GM21360 (cell line): ENCODE measurements around the gene NAA80.

Experiments used
- ATAC-seq: cut with Tn5 transposase; IDR thresholded peaks from one replicate; pipeline ENCODE4 v1.9.1; 2021; ENCODE audit warnings: mild to moderate bottlenecking, moderate library complexity; ENCODE audit not compliant: unreplicated experiment

Gene NAA80

DNA sequence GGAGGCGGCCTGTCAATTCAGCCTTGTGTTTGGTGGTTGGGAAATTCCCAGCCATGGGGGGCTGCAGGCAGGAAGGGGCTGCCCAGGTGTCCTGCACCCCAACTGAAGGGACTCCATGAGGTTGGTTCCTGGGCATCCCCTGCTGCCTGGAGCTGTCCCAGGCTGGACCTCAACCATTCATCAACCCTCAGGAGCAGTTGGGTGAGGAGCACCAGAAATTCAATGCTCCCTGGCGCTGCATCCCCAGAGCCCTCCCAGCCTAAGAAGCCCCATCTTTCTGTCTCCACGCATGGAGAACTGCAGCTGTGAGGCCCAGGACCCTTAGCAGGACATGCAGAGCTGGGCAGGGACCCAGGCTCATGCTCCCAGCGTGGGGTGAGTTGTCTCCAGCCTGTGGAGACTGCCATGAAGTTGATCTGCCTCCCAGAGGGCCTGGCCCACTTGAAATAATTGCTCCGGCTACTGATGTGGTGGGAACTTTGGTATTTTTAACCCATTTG lies 38.2 kb downstream of the NAA80 start:
- ATAC-seq: no peak

GRCh38 chr3:50260027-50260941 lies 38.9 kb downstream of the NAA80 start:
- ATAC-seq: no peak

DNA sequence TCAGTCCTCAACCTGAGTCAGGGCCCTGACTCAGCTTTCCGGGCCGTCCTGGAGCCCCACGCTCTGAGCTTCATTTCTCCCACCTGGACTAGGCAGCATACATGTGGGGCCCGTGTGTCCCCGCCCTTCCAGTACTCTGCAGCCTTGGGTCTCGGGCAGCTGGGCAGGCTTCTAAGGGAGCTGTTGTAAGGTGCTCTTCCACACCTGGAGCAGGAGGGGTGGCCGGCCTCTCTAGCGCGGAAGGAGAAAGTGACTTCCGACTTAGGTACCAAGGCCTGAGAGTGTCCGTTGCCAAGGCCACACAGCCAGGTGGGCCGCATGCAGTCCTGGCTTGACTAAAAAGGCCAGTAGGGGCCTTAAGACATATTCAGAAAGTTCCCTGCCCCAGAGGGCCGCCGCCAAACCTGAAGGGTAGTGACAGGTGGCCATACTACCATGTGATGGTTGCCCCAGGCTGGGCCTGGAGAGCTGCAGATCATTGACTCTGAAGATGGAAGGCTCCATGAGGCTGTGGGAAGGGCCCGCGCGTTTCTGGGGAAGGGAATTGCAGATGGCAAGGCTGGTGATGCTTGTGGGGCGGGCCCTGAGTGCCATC lies 39.7 kb downstream of the NAA80 start:
- no peak for ATAC-seq

- ATAC-seq: no peak
Measured at GRCh38 chr3:50258979-50259378, 40.2 kb downstream of the NAA80 start.

- no peak for ATAC-seq
Measured at GRCh38 chr3:50258029-50258680, 41.0 kb downstream of the NAA80 start.

GRCh38 chr3:50256978-50257890 lies 42.0 kb downstream of the NAA80 start:
- no peak for ATAC-seq

GRCh38 chr3:50255251-50255615 lies 44.0 kb downstream of the NAA80 start:
- no peak for ATAC-seq

DNA sequence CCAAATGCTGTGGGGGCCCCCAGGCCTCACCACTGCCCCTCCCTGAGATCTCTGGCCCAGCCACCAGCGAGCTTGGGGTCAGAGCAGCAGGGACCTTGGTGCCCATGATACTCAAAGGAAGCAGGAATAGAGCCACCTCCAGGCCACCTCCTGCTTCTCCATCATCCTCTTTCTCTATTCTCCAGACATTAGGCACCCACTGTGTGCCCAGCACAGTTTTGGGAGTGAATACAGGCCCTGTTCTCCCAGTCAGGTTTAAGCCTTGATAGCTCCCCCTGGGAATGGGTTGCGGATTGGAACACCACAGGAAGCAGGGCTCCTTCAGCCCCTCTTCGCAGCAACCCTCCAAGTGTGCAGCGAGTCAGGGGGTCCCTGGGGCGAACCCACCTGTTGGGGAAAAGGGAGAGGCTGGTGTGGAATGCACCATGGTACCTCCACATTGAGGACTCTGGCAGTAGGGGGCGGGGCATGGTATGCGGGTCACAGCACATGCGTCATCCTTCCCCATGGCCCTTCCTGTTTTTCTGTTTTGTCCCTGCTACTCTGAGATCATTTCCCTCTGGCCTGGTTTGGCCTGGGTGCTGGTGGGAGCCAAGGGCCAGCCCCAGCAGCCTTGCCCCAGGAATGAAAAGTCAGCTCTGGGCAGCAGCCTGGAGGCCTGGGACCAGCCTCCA lies 44.5 kb downstream of the NAA80 start:
- ATAC-seq: no peak

DNA sequence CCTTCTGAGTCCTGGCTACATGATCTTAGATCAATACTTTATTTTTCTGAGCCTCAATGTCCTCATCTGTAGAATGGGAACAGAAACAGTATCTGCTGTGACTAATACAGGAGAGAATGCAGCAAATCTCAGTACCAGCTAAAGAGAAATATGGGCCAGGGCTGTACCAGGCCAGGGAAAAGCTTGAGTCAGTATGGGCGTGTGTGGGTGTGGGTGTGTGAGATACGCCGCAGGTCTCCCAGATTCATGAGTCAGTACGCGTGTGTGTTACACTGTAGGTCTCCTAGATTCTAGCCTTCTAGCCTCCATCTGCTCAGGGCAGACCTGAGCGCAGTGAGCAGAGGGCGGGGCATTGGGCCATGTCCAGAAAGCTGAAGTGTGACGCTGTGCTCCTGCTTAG lies 48.0 kb downstream of the NAA80 start:
- ATAC-seq: no peak

DNA sequence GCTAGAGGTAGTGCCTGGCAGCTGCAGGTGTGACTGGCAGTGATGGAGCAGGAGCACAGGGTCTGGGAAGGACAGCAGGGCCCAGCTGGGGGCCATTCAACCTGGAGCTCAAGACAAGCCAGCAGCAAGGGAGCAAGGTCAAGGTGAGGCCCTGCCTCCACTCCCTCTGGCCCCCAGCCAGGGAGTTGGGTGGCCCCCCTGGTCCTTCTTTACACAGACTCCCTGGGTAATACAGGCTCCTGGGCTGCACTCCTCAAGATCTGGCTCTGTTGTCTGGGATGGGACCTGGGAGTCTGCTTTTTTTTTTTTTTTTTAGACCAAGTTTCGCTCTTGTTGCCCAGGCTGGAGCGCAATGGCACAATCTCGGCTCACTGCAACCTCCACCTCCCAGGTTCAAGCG lies 48.7 kb downstream of the NAA80 start:
- ATAC-seq: no peak

DNA sequence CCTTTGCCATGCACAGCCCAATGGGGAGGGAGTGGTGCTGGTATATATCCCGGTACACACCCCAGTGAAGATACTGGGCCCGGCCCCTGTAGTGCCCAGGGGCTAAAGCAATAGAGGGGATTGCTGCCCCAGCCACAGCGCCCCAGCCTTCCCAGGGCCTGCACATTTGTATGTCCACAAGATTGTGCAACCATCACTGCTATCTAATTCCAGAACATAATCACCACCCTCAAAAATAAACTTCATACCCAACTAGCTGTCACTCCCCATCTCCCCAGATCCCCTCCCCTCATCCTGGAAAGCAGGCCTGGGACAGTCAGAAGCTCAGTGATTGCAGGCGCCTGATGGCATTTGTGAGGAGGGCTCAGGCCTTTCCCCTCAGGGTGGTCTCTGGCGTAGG lies 49.7 kb downstream of the NAA80 start:
- ATAC-seq: no peak

- no peak for ATAC-seq
Measured at GRCh38 chr3:50248387-50248786, 50.8 kb downstream of the NAA80 start.

GRCh38 chr3:50246517-50246954 lies 52.7 kb downstream of the NAA80 start:
- no peak for ATAC-seq
